Prostate gland (tissue), 2 donors: ENCODE results near the gene DOCK4. TPM values are rescaled to one million over a fixed set of nuclear protein-coding genes. Genes with fewer than 3 reads are reported as not detected.

ENCODE experiments used
- DNase-seq: peaks from one replicate; pipeline ENCODE4 v3.0.0-alpha.2; 2019; ENCODE audit warnings: low spot score
- H3K27ac ChIP-seq, 2 donors: fragments of 200-600 bp; sonication (generic); 2 replicates each; pipeline ENCODE4 v1.5.1; 2017 to 2019
- H3K27me3 ChIP-seq: fragments of 200-600 bp; sonication (generic); replicated peaks from 2 replicates; pipeline ENCODE4 v1.5.1; 2019; ENCODE audit not compliant: insufficient read depth
- H3K36me3 ChIP-seq, 2 donors: fragments of 200-600 bp; sonication (generic); 1 replicate in 1 of 2; 2 replicates in 1 of 2; pipeline versions ENCODE4 v1.5.1 to v1.8.1; 2017 to 2019
- H3K4me1 ChIP-seq: fragments of 200-600 bp; sonication (generic); replicated peaks from 2 replicates; pipeline ENCODE4 v1.5.1; 2019
- H3K4me3 ChIP-seq, 2 donors: fragments of 200-600 bp; sonication (generic); 2 replicates each; pipeline ENCODE4 v1.5.1; 2017 to 2019
- H3K9me3 ChIP-seq: fragments of 200-600 bp; sonication (generic); 2 replicates; pipeline ENCODE4 v1.5.1; 2017
- CTCF ChIP-seq, 4 experiments: fragments of 200-600 bp in 2 of 4; fragments of 450-650 bp in 2 of 4; sonication (generic) in 2 of 4; IDR thresholded peaks; 1 replicate in 3 of 4; 2 replicates in 1 of 4; pipeline ENCODE4 v1.5.1; 2016 to 2019; ENCODE audit warnings: antibody characterized with exemption in 4 of 4, mild to moderate bottlenecking in 2 of 4, moderate library complexity in 2 of 4
- POLR2A ChIP-seq: fragments of 450-650 bp; IDR thresholded peaks from one replicate; pipeline ENCODE4 v1.6.1; 2016; ENCODE audit warnings: antibody characterized with exemption, mild to moderate bottlenecking
- POLR2AphosphoS5 ChIP-seq: sonication (generic); formaldehyde crosslinking; IDR thresholded peaks from one replicate; pipeline ENCODE4 v1.6.1; 2017; ENCODE audit warnings: antibody characterized with exemption
- WGBS: methylation state at CpG from one replicate; pipeline ENCODE4 v1.1.5; 2018; 5-methylcytosine and 5-hydroxymethylcytosine counted together
- intact Hi-C: fragments of 100-400 bp; cut with DNase I; formaldehyde crosslinking; loops from one replicate; pipeline ENCODE4 v1.14.2; 2022
- total RNA-seq, 2 donors: library from RNA; depleted of rRNA; stranded (reverse); fragments of >200 nt; gene quantifications; one replicate each; pipeline ENCODE4 v1.1.0, GENCODE V29; 2016

The DOCK4 gene
- total RNA-seq, 2 donors from 2014 or later = 21.8 to 37.4 TPM

DNA sequence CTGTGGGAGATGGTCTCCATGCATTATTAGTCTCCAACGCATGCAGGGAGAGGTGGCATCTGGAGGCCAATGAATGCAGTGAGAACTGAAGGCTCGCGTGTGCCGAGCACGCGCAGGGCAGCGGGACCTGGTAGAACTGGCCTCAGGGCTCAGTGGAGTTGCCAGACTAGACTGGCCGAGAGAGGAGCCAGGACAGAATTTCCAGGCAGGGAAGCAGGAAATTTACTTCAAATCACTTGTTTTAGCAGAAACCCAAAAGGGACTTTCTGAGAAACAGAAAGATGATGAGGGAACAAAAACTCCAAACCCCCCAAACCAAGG is 332.9 kb downstream of the DOCK4 start:
- no peaks in the 10 kb centered on the region for H3K9me3 ChIP-seq
- H3K4me1 ChIP-seq = no peaks in the 10 kb centered on the region
- no peak overlapping the region for H3K4me3 ChIP-seq
- WGBS = 94% methylated on average over 8 of the region's 8 CpGs
- no peak for DNase-seq
- no peak overlapping the region for H3K27ac ChIP-seq
- no peaks in the 10 kb centered on the region for H3K36me3 ChIP-seq
- H3K27me3 ChIP-seq = no peaks in the 10 kb centered on the region
- intact Hi-C loops = no loop called here
- TF ChIP-seq CTCF (IDR thresholded peaks at IDR 0.05) (no peak), POLR2AphosphoS5 (no peak), POLR2A (no peak)

DNA sequence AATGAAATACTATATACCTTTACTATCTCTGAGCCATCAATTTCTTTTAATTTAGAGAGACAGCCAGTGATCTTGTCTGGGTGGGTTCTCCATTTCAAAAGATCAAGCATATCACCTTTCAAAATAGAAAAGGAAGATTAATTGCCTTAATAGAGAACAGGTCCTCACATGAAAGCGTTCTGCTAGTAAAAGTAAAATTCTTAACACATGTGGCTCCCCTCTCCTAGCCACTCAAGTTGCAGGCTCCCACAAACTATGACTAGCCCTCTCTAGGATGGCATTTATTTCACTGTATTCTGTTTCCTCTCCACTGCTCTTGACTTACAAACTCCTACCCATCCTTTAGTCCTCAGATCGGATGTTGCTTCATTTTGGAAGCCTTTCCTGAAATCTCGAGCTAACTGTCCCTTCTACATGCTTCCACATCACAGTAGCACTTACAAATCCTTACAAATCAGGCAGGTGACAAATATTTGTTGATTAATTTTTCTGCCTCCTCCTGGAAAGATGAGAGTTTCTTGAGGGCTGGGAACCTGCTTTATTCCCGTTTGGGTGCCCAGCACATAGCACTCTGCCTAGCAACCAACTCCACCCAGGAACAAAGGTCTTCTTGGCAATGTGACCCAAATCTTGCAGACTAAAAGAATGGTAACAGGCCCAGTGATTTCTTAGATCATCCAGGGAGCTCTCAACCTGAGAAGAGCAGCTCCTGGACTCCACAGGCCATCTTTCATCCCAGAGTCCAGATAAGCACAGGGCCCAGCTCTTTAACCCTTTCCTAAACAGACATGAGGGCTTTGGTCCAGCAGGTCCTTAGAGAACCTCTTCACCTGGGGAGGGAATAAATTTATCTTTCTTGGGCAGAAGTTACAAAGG is 333.5 kb downstream of the DOCK4 start:
- intact Hi-C loops = no loop called here
- TF ChIP-seq POLR2AphosphoS5 (no peak), CTCF (IDR thresholded peaks at IDR 0.05) (no peak), POLR2A (no peak)
- H3K36me3 ChIP-seq = no peaks in the 10 kb centered on the region
- no peak overlapping the region for H3K27ac ChIP-seq
- no peak overlapping the region for H3K4me3 ChIP-seq
- H3K27me3 ChIP-seq = no peaks in the 10 kb centered on the region
- WGBS = 34% methylated on average over 4 of the region's 4 CpGs
- no peaks in the 10 kb centered on the region for H3K4me1 ChIP-seq
- no peaks in the 10 kb centered on the region for H3K9me3 ChIP-seq
- no peak for DNase-seq

- Histone ChIP-seq H3K9me3 (no peaks in the 10 kb centered on the region), H3K36me3 (no peaks in the 10 kb centered on the region), H3K4me3 (no peak overlapping the region), H3K27me3 (no peaks in the 10 kb centered on the region), H3K27ac (no peak overlapping the region), H3K4me1 (no peaks in the 10 kb centered on the region)
- WGBS = 92% methylated on average over 1 of the region's 1 CpG
- intact Hi-C loops = no loop called here
- no peak for DNase-seq
- TF ChIP-seq POLR2A (no peak), CTCF (IDR thresholded peaks at IDR 0.05) (no peak), POLR2AphosphoS5 (no peak)
Observed at GRCh38 chr7:111871283-111871682, 334.9 kb downstream of the DOCK4 start.

DNA sequence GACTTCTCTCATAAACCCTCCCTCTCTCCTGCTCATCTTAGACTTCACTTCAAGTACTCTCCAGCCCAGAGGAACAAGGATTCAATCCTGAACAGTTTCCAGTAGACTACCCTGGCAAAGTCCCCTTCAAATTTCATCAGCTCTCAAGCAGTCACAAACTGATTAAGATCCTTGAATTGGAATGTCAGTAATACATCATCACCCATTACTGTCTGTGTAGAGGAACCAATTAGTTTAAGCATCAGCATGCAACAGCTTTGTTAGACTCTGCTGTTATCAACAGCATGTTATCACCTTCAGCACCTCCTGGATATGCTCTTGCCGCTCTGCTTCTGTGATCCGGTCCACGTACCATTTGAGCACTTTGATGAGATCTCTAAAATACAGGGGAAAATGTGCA is 336.9 kb downstream of the DOCK4 start:
- Histone ChIP-seq H3K27me3 (no peaks in the 10 kb centered on the region), H3K36me3 (no peaks in the 10 kb centered on the region), H3K27ac (no peak overlapping the region), H3K4me1 (no peaks in the 10 kb centered on the region), H3K4me3 (no peak overlapping the region), H3K9me3 (no peaks in the 10 kb centered on the region)
- TF ChIP-seq POLR2A (no peak), POLR2AphosphoS5 (no peak), CTCF (IDR thresholded peaks at IDR 0.05) (no peak)
- no peak for DNase-seq
- 98% methylated on average over 3 of the region's 3 CpGs for WGBS
- intact Hi-C loops = loop anchor here (10.0 kb wide), 1 partner anchor 526 kb away; no protein-coding TSS in a partner anchor
